Bronchial epithelial cell (primary cell): Measurements from ENCODE around the gene PIEZO1. TPM values are rescaled to one million over a fixed set of nuclear protein-coding genes. Genes with fewer than 3 reads are reported as not detected.

ENCODE experiments used
- DNase-seq: peaks from one replicate; pipeline ENCODE4 v3.0.0-alpha.2; 2010; ENCODE audit warnings: low read depth
- FAIRE-seq: peaks from 2 replicates; lab custom pipeline; 2011; peaks lifted over from hg19 to GRCh38; lab: Jason Lieb, UNC
- H3K27me3 ChIP-seq: 2 replicates; pipeline ENCODE4 v1.5.1; 2011; ENCODE audit warnings: low read length; ENCODE audit not compliant: control insufficient read depth, insufficient read depth
- H3K36me3 ChIP-seq: 2 replicates; pipeline ENCODE4 v1.5.1; 2011; ENCODE audit warnings: low read length; ENCODE audit not compliant: control insufficient read depth, insufficient read depth
- H3K4me3 ChIP-seq: 2 replicates; pipeline ENCODE4 v1.5.1; 2011; ENCODE audit warnings: mild to moderate bottlenecking, low read depth, low read length, control low read depth
- total RNA-seq: library from RNA; depleted of rRNA; stranded (reverse); fragments of >200 nt; gene quantifications from 2 replicates; pipeline ENCODE4 v1.2.1, GENCODE V29; 2014
- TF ChIP-seq, protein P1 (sequence below): IDR thresholded peaks from 2 replicates; pipeline ENCODE4 v1.5.1; 2011; ENCODE audit warnings: mild to moderate bottlenecking, moderate library complexity, low read length, control low read depth, inconsistent platforms; ENCODE audit not compliant: insufficient read depth, severe bottlenecking

Gene PIEZO1
- total RNA-seq, 1 donor from 2014 or later, result 98.2 TPM

DNA sequence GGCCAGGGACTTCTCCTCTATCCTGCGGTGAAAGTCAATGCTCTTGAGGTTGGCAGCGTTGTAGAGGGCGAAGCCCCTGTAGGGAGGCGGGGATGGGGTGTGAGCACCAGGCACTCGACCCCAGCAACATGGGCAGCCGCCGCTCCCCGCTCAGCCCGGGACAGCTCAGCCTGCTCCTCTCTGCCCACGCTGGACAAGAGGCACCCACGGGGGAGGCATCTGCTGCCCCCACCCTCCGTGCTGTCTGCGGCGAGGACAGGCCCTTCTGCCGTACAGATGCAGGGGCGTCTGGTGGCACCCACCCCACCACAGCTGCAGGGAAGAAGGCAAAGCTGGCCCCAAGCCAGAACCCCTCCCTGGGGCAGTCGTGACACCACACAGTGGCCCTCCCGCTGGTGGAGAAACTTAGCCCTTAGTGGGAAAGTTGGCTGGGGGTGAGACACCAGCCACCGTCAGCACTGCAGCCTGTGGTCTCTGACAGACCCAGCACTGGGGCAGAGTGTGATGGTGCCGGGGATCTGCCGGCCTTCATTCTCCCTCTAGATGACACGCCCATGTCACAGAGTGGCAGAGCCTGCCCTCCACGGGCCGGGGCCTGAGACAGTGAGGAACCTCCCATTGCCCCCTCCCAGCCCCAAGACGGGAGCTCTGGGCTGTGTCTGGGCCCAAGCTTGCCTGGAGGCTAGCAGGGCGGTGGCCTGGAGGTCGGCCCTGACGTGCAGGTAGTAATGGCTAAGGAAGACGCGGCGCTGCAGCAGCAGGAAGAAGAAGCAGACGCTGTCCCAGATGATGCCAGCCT is 59.2 kb downstream of the PIEZO1 start:
- FAIRE-seq (no peak), DNase-seq (no peak)
- Histone ChIP-seq H3K36me3 (peaks cover 50% of the 10 kb centered on the region), H3K4me3 (no peak overlapping the region), H3K27me3 (no peaks in the 10 kb centered on the region)
- TF ChIP-seq, protein P1, sequence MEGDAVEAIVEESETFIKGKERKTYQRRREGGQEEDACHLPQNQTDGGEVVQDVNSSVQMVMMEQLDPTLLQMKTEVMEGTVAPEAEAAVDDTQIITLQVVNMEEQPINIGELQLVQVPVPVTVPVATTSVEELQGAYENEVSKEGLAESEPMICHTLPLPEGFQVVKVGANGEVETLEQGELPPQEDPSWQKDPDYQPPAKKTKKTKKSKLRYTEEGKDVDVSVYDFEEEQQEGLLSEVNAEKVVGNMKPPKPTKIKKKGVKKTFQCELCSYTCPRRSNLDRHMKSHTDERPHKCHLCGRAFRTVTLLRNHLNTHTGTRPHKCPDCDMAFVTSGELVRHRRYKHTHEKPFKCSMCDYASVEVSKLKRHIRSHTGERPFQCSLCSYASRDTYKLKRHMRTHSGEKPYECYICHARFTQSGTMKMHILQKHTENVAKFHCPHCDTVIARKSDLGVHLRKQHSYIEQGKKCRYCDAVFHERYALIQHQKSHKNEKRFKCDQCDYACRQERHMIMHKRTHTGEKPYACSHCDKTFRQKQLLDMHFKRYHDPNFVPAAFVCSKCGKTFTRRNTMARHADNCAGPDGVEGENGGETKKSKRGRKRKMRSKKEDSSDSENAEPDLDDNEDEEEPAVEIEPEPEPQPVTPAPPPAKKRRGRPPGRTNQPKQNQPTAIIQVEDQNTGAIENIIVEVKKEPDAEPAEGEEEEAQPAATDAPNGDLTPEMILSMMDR, result no peak

DNA sequence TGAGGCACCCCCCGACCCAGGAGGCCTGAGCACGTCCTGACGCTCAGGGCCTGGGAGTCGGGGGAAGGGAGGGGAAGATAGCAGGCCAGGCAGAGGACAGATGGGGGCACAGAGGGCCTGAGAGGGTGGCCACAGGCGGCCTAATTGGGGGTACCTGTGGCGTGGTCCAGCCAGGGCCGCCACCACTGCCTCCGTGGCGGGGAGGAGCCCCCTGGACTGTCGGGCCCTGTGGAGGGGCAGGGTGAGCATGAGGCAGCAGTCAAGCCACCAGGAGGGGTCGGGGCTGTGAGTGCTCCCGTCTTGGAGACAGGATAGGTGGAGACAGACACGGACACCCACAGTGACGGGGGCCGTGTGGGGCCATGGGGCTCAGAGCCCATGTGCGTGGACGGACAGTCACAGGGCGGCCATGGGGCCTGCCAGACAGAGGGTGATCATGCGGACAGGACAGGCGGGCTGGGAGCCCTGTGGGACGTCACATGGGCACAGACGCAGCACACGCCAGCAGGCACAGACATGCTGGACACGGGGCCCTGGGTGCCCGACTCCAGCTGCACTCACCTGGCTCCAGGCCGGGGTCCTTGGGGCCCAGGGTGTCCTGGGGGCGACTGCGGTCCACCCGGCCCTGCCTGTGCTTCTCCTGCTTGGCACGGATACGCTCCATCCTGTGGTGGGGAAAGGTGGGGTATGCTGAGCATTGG is 60.0 kb downstream of the PIEZO1 start:
- DNase-seq (no peak), FAIRE-seq (no peak)
- H3K36me3 ChIP-seq, result peaks cover 54% of the 10 kb centered on the region
- no peaks in the 10 kb centered on the region for H3K27me3 ChIP-seq
- TF ChIP-seq, protein P1, result no peak
- no peak overlapping the region for H3K4me3 ChIP-seq

DNA sequence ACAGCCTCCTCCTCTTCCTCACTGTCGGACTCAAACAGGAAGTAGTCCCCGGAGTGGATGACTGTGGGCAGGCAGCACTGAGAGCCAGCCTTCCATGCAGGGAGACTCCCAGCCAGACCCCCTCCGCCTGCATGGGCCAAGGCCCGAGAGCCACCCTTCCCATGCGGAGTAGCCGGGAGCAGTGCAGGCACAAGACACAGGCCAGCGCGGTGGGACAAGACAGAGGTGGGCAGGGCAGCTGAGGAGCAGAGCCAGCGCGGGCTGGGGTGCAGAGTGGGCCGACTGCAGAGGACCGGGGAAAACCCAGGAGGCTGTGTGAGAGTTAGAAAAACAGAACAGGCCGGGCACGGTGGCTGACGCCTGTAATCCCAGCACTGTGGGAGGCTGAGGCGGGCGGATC is 61.1 kb downstream of the PIEZO1 start:
- no peak overlapping the region for H3K4me3 ChIP-seq
- TF ChIP-seq, protein P1, result no peak
- no peak for FAIRE-seq
- peaks cover 61% of the 10 kb centered on the region for H3K36me3 ChIP-seq
- no peak for DNase-seq
- no peaks in the 10 kb centered on the region for H3K27me3 ChIP-seq

DNA sequence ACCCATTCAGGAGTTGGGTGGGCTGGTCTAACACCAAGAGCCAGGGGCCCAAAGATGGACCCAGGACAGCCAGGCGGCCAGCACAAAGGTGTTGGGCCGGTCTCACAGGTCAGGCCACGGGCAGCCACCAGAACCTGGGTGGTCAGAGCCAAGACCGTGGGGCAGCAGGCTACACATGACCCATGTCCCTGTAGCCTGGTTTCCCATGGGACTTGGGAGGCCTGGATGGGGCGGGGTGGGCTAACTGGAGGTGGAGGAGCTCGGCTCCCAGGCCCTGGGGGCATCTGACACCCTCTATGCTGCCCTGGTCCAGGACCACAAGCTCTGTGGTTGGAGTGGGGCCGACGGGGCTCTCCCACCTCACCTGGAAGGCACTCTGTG is 61.5 kb downstream of the PIEZO1 start:
- Histone ChIP-seq H3K4me3 (no peak overlapping the region), H3K27me3 (no peaks in the 10 kb centered on the region), H3K36me3 (peaks cover 62% of the 10 kb centered on the region)
- FAIRE-seq (no peak), DNase-seq (no peak)
- TF ChIP-seq, protein P1, result no peak

DNA sequence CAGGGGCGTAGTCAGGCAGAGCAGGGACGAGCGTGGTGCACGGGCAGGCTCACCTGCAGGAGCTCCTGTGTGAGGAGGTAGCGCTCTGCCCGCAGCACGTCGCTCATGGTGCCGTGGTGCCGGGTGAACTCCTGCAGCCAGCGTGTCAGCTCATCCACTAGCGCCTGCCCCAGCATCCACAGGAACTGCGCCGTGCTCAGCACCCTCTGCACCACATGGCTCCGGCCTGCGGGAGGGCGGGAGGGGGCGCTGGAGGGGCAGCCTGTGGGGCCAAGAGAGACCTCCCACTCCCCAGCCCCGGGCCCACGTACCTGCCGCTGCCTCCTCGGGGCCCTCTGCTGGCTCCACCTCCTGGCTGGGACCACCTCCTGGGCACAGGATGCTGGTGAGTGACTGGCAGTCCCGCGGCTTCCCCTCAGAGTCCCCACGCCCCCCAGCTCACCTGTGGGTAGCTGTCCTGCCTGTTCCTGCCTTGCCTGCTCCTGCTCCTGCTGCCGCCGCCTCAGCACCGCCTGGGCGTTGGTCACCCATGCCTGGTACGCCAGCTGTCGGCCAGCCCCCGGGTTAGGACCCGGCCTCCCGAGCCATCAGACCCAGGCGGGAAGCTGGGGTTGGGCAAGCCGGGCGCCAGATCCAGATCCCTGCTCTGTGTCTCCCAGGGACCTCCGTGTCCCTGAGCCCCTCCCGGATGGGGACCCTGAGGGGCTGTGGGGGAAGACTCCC is 62.1 kb downstream of the PIEZO1 start:
- H3K36me3 ChIP-seq, result peaks cover 64% of the 10 kb centered on the region
- DNase-seq (no peak), FAIRE-seq (no peak)
- H3K4me3 ChIP-seq, result no peak overlapping the region
- no peaks in the 10 kb centered on the region for H3K27me3 ChIP-seq
- TF ChIP-seq, protein P1, result no peak
